PFSK-1 (cell line): ENCODE results near the gene RALGDS.
A peak's percentile ranks its signal among the peaks of the same experiment; 100 is the strongest.

Source experiments
- FOXP2 ChIP-seq: optimal IDR thresholded peaks from 2 replicates; pipeline ENCODE3; 2011; ENCODE audit warnings: borderline replicate concordance, control low read depth, inconsistent platforms; ENCODE audit not compliant: insufficient read depth; ENCODE audit errors: extremely low read length, extremely low read depth
- POLR2AphosphoS5 ChIP-seq: IDR thresholded peaks from 2 replicates; pipeline ENCODE4 v1.6.1; 2012; ENCODE audit warnings: low read depth, mild to moderate bottlenecking, control low read depth, low read length, moderate library complexity
- REST ChIP-seq, 2 experiments: IDR thresholded peaks; 2 replicates each; pipeline versions ENCODE4 v1.6.1 to v1.8.0; 2011 to 2012; ENCODE audit warnings: low read depth in 2 of 2, low read length in 2 of 2, control low read depth in 1 of 2, inconsistent platforms in 1 of 2, mild to moderate bottlenecking in 1 of 2, moderate library complexity in 1 of 2; ENCODE audit not compliant: insufficient read depth in 1 of 2
- SIN3A ChIP-seq: IDR thresholded peaks from 2 replicates; pipeline ENCODE4 v1.6.1; 2012; ENCODE audit warnings: mild to moderate bottlenecking, low read length, moderate library complexity, borderline replicate concordance; ENCODE audit not compliant: insufficient read depth
- TAF1 ChIP-seq: IDR thresholded peaks from 2 replicates; pipeline ENCODE4 v1.6.1; 2012; ENCODE audit warnings: low read length, control low read depth, borderline replicate concordance; ENCODE audit not compliant: insufficient read depth

RALGDS gene

GRCh38 chr9:133128152-133128551, 7.1 kb upstream of the RALGDS start:
- no peak for TF ChIP-seq TAF1
- TF ChIP-seq POLR2AphosphoS5 = no peak
- TF ChIP-seq FOXP2 = no peak
- no peak for TF ChIP-seq SIN3A
- TF ChIP-seq REST (IDR thresholded peaks at IDR 0.05; ENCODE audit: insufficient read depth in 1 of 2, low read depth in 2 of 2, low read length in 2 of 2) = no peak

GRCh38 chr9:133127340-133127981, 6.4 kb upstream of the RALGDS start:
- TF ChIP-seq REST (IDR thresholded peaks at IDR 0.05; ENCODE audit: insufficient read depth in 1 of 2, low read depth in 2 of 2, low read length in 2 of 2) (no peak), FOXP2 (no peak), TAF1 (no peak)

- TF ChIP-seq REST (IDR thresholded peaks at IDR 0.05; ENCODE audit: insufficient read depth in 1 of 2, low read depth in 2 of 2, low read length in 2 of 2) (no peak), SIN3A (no peak), TAF1 (no peak), FOXP2 (no peak), POLR2AphosphoS5 (no peak)
These were observed 5.8 kb upstream of the RALGDS start for GRCh38 chr9:133126697-133127339.

GRCh38 chr9:133125941-133126696, 5.1 kb upstream of the RALGDS start:
- TF ChIP-seq POLR2AphosphoS5 = no peak
- no peak for TF ChIP-seq FOXP2
- TF ChIP-seq TAF1 = no peak
- no peak for TF ChIP-seq REST (IDR thresholded peaks at IDR 0.05; ENCODE audit: insufficient read depth in 1 of 2, low read depth in 2 of 2, low read length in 2 of 2)
- TF ChIP-seq SIN3A = peak; percentile 85; the same call in 1 of the 2 replicates
